Ovary (tissue), 9 donors: ENCODE results near the gene NCF4. TPM values are rescaled to one million over a fixed set of nuclear protein-coding genes. Genes with fewer than 3 reads are reported as not detected.

Experiments used
- DNase-seq, 5 donors: peaks; one replicate each; pipeline ENCODE4 v3.0.0-alpha.2; 2019 to 2020
- H3K27ac ChIP-seq, 2 donors: fragments of 200-600 bp; one replicate each; pipeline versions ENCODE4 v1.5.1 to v1.8.0; 2019 to 2022
- H3K27me3 ChIP-seq: fragments of 200-600 bp; one replicate; pipeline ENCODE4 v1.8.0; 2022
- H3K36me3 ChIP-seq: fragments of 200-600 bp; sonication (generic); one replicate; pipeline ENCODE4 v1.5.1; 2019
- H3K4me1 ChIP-seq: one replicate; pipeline ENCODE4 v1.8.1; 2013; ENCODE audit warnings: mild to moderate bottlenecking, moderate library complexity; ENCODE audit not compliant: insufficient read depth
- H3K4me3 ChIP-seq: fragments of 200-600 bp; sonication (generic); one replicate; pipeline ENCODE4 v1.5.1; 2017
- H3K9me3 ChIP-seq, 2 donors: fragments of 200-600 bp in 1 of 2; sonication (generic) in 1 of 2; one replicate each; pipeline versions ENCODE4 v1.5.1 to v1.8.1; 2013 to 2019; ENCODE audit warnings: mild to moderate bottlenecking in 1 of 2, moderate library complexity in 1 of 2
- CTCF ChIP-seq, 3 donors: fragments of 450-650 bp in 2 of 3; fragments of 200-600 bp in 1 of 3; IDR thresholded peaks; one replicate each; pipeline versions ENCODE4 v1.5.1 to v1.8.0; 2016 to 2022; ENCODE audit warnings: antibody characterized with exemption in 3 of 3, mild to moderate bottlenecking in 1 of 3
- EP300 ChIP-seq: sonication (generic); formaldehyde crosslinking; IDR thresholded peaks from one replicate; pipeline ENCODE4 v1.6.1; 2017; ENCODE audit warnings: antibody characterized with exemption
- POLR2A ChIP-seq: fragments of 450-650 bp; IDR thresholded peaks from one replicate; pipeline ENCODE4 v1.6.1; 2017; ENCODE audit warnings: antibody characterized with exemption, mild to moderate bottlenecking, moderate library complexity
- WGBS, 3 donors: extraction: QIAGEN DNeasy Blood & Tissue Kit in 1 of 3; methylation state at CpG; one replicate each; pipeline versions ENCODE4 v1.1.5 to v1.1.7; 2013 to 2017; 5-methylcytosine and 5-hydroxymethylcytosine counted together
- intact Hi-C, 4 donors: fragments of 100-400 bp; cut with DNase I; formaldehyde crosslinking; loops; one replicate each; pipeline versions ENCODE4 v1.11.0 to v1.15.1; 2022 to 2023
- polyA plus RNA-seq, 2 donors: library from polyadenylated mRNA; stranded (reverse); fragments of 200-250 nt in 1 of 2; fragments of 350-450 nt in 1 of 2; fragmentation: Illumina TruSeq in 1 of 2; extraction: RNeasy Lipid Tissue Mini Kit (QIAGEN cat#74804) in 1 of 2; gene quantifications; one replicate each; pipeline ENCODE4 v1.2.3, GENCODE V29; 2013 to 2014
- total RNA-seq, 7 donors: library from RNA; depleted of rRNA in 2 of 7; stranded (reverse); fragments of >200 nt in 2 of 7; fragmentation: NEBNext Ultra II Directional in 3 of 7; extraction: Animal tissue kit (Norgen Biotek cat#: 25700) in 3 of 7; gene quantifications; one replicate each; pipeline versions ENCODE4 v1.1.0 to v1.2.4, GENCODE V29; 2016 to 2023
- donor health status: DM: no; HTN: no; CAD: no; lungs with moderate emphysema.
- donor health status: DM: no; HTN: no; CAD: no.
- donor health status: Bipolar disorder and iron deficiency.
- donor health status: DM: yes; HTN: yes; CAD: no.
- donor health status: DM: no; HTN: no; CAD: no.
- donor health status: DM: yes; HTN: yes; CAD: no.

NCF4 gene
- total and polyA plus RNA-seq, 9 donors = 2.2 to 6.7 (median 4.8) TPM

- no peak for TF ChIP-seq EP300
- TF ChIP-seq POLR2A = no peak
- no peak for TF ChIP-seq CTCF (IDR thresholded peaks at IDR 0.05)
- WGBS, 3 donors = 64 to 71% (median 64%) methylated on average over 12 to 15 of the region's 15 CpGs
Measured at GRCh38 chr22:36921309-36922104, 60.7 kb downstream of the NCF4 start.

GRCh38 chr22:36922105-36922608 lies 61.4 kb downstream of the NCF4 start:
- Histone ChIP-seq H3K9me3 (no peaks in the 10 kb centered on the region), H3K27ac (no peak overlapping the region), H3K36me3 (no peaks in the 10 kb centered on the region), H3K4me3 (no peak overlapping the region), H3K27me3 (no peaks in the 10 kb centered on the region), H3K4me1 (no peaks in the 10 kb centered on the region)
- intact Hi-C loops = no loop called here
- 10 to 13% (median 13%) methylated on average over 10 of the region's 10 CpGs for WGBS, 3 donors
- no peak for TF ChIP-seq EP300
- DNase-seq = no peak

More at GRCh38 chr22:36921309-36922104, 60.7 kb downstream of the NCF4 start:
- Histone ChIP-seq H3K4me3 (no peak overlapping the region), H3K36me3 (no peaks in the 10 kb centered on the region), H3K27ac (no peak overlapping the region), H3K9me3 (no peaks in the 10 kb centered on the region), H3K4me1 (no peaks in the 10 kb centered on the region), H3K27me3 (no peaks in the 10 kb centered on the region)
- DNase-seq = no peak
- intact Hi-C loops = no loop called here

- DNase-seq = no peak
- TF ChIP-seq EP300 = no peak
- TF ChIP-seq POLR2A = no peak
- TF ChIP-seq CTCF (IDR thresholded peaks at IDR 0.05) = no peak
- Histone ChIP-seq H3K9me3 (no peaks in the 10 kb centered on the region), H3K36me3 (no peaks in the 10 kb centered on the region), H3K27me3 (no peaks in the 10 kb centered on the region), H3K27ac (no peak overlapping the region), H3K4me1 (no peaks in the 10 kb centered on the region), H3K4me3 (no peak overlapping the region)
- 69 to 70% (median 69%) methylated on average over 7 of the region's 7 CpGs for WGBS, 3 donors
- intact Hi-C loops = no loop called here
Measured at GRCh38 chr22:36922711-36923110, 61.9 kb downstream of the NCF4 start.

GRCh38 chr22:36923131-36923788 lies 62.5 kb downstream of the NCF4 start:
- Histone ChIP-seq H3K4me1 (no peaks in the 10 kb centered on the region), H3K36me3 (no peaks in the 10 kb centered on the region), H3K27me3 (no peaks in the 10 kb centered on the region), H3K4me3 (no peak overlapping the region), H3K9me3 (no peaks in the 10 kb centered on the region), H3K27ac (no peak overlapping the region)
- 91 to 95% (median 93%) methylated on average over 21 of the region's 21 CpGs for WGBS, 3 donors
- intact Hi-C loops = no loop called here
- DNase-seq = no peak
- TF ChIP-seq EP300 = no peak
- no peak for TF ChIP-seq CTCF (IDR thresholded peaks at IDR 0.05)
- no peak for TF ChIP-seq POLR2A
